HL-60/S4 treated with retinoic acid at 250 ng/mL for 4 days and 3 days (cell line): Measurements from ENCODE around the gene RASGEF1C.

Experiments used
- in situ Hi-C: fragments of 300-500 bp; cut with MboI; formaldehyde crosslinking; loops from 2 replicates; pipeline ENCODE4 v1.7.0; 2022; ENCODE audit warnings: low sequenced_read_pairs

The RASGEF1C gene

GRCh38 chr5:180068519-180069090 is 140.4 kb downstream of the RASGEF1C start:
- in situ Hi-C loops: no loop called here

DNA sequence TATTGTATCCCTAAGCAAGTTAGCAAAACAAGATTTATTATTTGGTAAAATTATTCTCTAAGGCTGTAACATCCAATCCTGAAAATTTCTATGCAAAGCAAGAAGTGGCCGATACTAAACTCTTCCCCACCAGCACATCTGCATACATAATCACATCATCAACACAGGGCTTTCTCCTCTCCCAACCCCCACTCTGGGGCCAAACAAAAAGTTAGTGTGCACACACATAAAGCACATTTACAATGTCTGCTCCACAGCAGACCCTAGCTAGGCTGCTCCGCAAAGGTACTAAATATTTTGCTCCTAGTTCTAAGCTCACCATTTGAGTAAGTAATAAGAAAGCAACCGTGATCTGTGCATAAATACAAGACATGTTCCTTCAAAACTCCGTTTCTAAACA is 141.0 kb downstream of the RASGEF1C start:
- in situ Hi-C loops: no loop called here

DNA sequence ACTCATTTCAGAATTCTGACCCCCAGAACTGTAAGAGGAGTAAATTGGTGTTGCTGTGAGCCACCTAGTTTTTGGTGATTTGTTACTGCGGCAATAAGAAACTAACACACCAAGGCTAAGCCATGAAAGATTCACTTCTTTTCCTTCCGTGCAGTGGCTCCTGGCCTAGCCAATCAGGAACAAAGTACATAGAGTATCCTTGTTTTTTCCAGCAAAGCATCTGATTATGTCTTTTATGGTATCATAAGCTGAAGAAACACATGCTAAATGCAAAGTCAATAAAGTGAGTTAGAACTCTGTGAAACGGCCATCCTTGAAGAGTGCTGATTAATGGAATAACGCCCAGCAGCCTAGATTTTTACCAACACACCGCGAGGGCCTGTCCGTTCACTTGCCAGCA is 148.8 kb downstream of the RASGEF1C start:
- in situ Hi-C loops: no loop called here

DNA sequence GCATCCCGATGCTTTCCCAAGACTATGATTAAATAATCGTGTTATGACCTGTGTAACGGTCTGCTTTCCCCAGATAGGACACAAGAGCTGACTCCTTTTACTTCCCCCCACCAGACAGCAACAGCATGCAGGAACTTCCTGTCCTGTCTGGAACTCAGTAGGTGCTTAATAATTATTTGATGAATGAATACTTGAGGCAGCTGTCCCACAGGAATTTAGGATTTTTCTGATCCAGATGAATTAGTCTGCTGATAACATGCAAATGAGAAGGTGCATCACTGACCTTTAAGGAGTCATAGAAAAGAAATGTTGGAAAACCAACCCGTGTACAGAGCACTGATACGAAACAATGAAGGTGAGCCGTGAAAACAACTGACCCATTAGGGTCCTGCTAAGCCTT is 149.7 kb downstream of the RASGEF1C start:
- in situ Hi-C loops: no loop called here

GRCh38 chr5:180056153-180056552 is 152.9 kb downstream of the RASGEF1C start:
- in situ Hi-C loops: no loop called here

- in situ Hi-C loops: no loop called here
Observed at GRCh38 chr5:180054226-180054625, 154.8 kb downstream of the RASGEF1C start.

DNA sequence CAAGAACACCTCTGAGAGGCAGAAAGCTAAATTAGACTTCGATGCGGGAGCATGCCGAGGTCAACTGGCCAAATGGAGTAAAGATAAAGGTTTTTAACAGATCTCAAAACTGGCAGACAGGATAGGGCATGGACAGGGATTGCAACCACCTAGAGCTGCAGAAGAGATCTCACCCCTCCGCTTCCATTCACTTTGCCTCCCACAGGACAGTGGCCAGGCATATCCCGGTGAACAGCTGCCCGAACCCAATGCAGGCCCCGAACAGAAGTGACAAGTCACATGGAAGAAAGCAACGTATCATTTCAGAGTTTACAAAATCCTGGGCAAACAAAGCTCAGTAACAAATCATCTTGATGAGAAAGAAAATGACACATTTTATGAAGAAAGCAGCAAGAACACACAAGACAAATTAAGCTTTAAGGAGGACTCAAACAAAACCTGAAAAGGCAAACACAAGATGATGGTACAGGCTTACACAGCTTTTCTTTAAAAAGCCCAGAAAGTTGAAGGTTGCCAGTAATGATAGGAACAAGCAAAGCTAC is 155.9 kb downstream of the RASGEF1C start:
- in situ Hi-C loops: no loop called here

DNA sequence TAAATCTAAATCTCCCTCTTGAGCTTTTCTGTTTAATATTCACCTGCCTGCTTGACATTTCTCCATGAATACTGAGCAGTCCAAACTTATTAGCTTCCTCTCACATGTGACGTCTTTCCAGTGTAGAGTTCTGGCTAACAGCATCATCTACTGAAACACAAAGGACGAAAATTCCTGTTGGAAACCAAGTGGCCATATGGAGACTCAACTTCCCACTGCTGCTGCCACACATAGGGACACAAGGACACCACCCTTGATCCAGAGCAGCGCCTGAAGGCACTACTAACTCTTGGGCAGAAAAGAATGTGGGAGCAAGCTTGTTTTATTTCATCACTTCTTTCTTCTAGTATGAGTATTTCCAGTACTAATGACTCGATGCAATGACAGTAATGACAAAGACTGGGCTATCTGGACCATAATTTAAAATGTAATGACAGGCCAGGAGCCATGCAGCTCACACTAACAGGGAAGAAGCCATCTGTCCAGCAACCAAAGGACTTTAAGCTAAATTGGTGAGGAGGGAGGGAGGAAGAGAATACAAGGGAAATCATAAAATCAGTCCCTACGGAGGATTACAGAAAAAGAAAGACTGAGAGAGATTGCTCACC is 156.7 kb downstream of the RASGEF1C start:
- in situ Hi-C loops: no loop called here
